Mesenchymal stem cell (in vitro differentiated cells and primary cell): ENCODE data around the gene VWCE.

Source experiments
- DNase-seq: peaks from one replicate; pipeline ENCODE4 v3.0.0-alpha.2; 2013
- H2AFZ ChIP-seq: one replicate; pipeline ENCODE4 v1.6.1; 2013; ENCODE audit warnings: low read depth, mild to moderate bottlenecking, control low read depth, inconsistent platforms, low read length, moderate library complexity
- H2AK5ac ChIP-seq: 2 replicates; pipeline ENCODE4 v1.6.1; 2013; ENCODE audit warnings: low read length, moderate library complexity, mild to moderate bottlenecking, inconsistent platforms; ENCODE audit not compliant: severe bottlenecking
- H2BK120ac ChIP-seq: one replicate; pipeline ENCODE4 v1.6.1; 2013; ENCODE audit warnings: low read depth, mild to moderate bottlenecking, inconsistent platforms, low read length, moderate library complexity
- H2BK12ac ChIP-seq, 2 experiments: one replicate each; pipeline ENCODE4 v1.6.1; 2013; ENCODE audit warnings: inconsistent platforms in 2 of 2, low read length in 2 of 2, mild to moderate bottlenecking in 2 of 2, moderate library complexity in 2 of 2, control low read depth in 1 of 2
- H2BK15ac ChIP-seq: one replicate; pipeline ENCODE4 v1.6.1; 2013; ENCODE audit warnings: mild to moderate bottlenecking, low read depth, inconsistent platforms; ENCODE audit not compliant: poor library complexity, severe bottlenecking
- H2BK5ac ChIP-seq: 2 replicates; pipeline ENCODE4 v1.6.1; 2013; ENCODE audit warnings: low read depth, mild to moderate bottlenecking, low read length, control low read depth, inconsistent platforms; ENCODE audit not compliant: poor library complexity, severe bottlenecking
- H3K14ac ChIP-seq, 2 experiments: one replicate each; pipeline ENCODE4 v1.6.1; 2013; ENCODE audit warnings: inconsistent platforms in 2 of 2, low read length in 2 of 2, control low read depth in 1 of 2, mild to moderate bottlenecking in 1 of 2, moderate library complexity in 1 of 2
- H3K18ac ChIP-seq, 2 experiments: one replicate each; pipeline ENCODE4 v1.6.1; 2013; ENCODE audit warnings: inconsistent platforms in 2 of 2, low read length in 2 of 2, control low read depth in 1 of 2, low read depth in 1 of 2, mild to moderate bottlenecking in 1 of 2
- H3K23ac ChIP-seq, 2 experiments: one replicate each; pipeline ENCODE4 v1.6.1; 2013; ENCODE audit warnings: inconsistent platforms in 2 of 2, low read length in 2 of 2, mild to moderate bottlenecking in 2 of 2, moderate library complexity in 2 of 2, control low read depth in 1 of 2
- H3K27ac ChIP-seq: 2 replicates; pipeline ENCODE4 v1.5.1; 2013; ENCODE audit warnings: mild to moderate bottlenecking, moderate library complexity, low read length, control low read depth, inconsistent platforms; ENCODE audit not compliant: poor library complexity, severe bottlenecking
- H3K27me3 ChIP-seq, 2 experiments: 2 replicates each; pipeline versions ENCODE4 v1.6.1 to v1.7.0; 2013; ENCODE audit warnings: low read length in 2 of 2, mild to moderate bottlenecking in 2 of 2, moderate library complexity in 2 of 2, control low read depth in 1 of 2, inconsistent platforms in 1 of 2; ENCODE audit not compliant: control insufficient read depth in 1 of 2, insufficient read depth in 1 of 2
- H3K36me3 ChIP-seq, 2 experiments: 2 replicates each; pipeline versions ENCODE4 v1.6.1 to v1.7.0; 2013; ENCODE audit warnings: low read length in 2 of 2, control low read depth in 1 of 2, inconsistent platforms in 1 of 2, low read depth in 1 of 2, mild to moderate bottlenecking in 1 of 2; ENCODE audit not compliant: insufficient read depth in 2 of 2, control insufficient read depth in 1 of 2
- H3K4ac ChIP-seq, 2 experiments: one replicate each; pipeline ENCODE4 v1.6.1; 2013; ENCODE audit warnings: inconsistent platforms in 2 of 2, low read length in 2 of 2, mild to moderate bottlenecking in 2 of 2, moderate library complexity in 2 of 2, control low read depth in 1 of 2, low read depth in 1 of 2
- H3K4me1 ChIP-seq: 2 replicates; pipeline ENCODE4 v1.6.1; 2013; ENCODE audit warnings: low read depth, low read length, control low read depth; ENCODE audit not compliant: control insufficient read depth, insufficient read depth
- H3K4me2 ChIP-seq: 2 replicates; pipeline ENCODE4 v1.6.1; 2013; ENCODE audit warnings: low read length, mild to moderate bottlenecking, inconsistent platforms; ENCODE audit not compliant: poor library complexity, severe bottlenecking
- H3K4me3 ChIP-seq, 2 experiments: 2 replicates each; pipeline versions ENCODE4 v1.5.1 to v1.7.0; 2013; ENCODE audit warnings: low read length in 2 of 2, mild to moderate bottlenecking in 2 of 2, control low read depth in 1 of 2, low read depth in 1 of 2; ENCODE audit not compliant: insufficient read depth in 1 of 2
- H3K79me1 ChIP-seq: replicated peaks from 2 replicates; pipeline ENCODE4 v1.6.1; 2013; ENCODE audit warnings: mild to moderate bottlenecking, control low read depth, low read length, inconsistent platforms; ENCODE audit not compliant: poor library complexity, severe bottlenecking
- H3K9ac ChIP-seq: 2 replicates; pipeline ENCODE4 v1.7.0; 2013; ENCODE audit warnings: mild to moderate bottlenecking, low read length, moderate library complexity
- H3K9me3 ChIP-seq: 2 replicates; pipeline ENCODE4 v1.7.0; 2013; ENCODE audit warnings: mild to moderate bottlenecking, low read length; ENCODE audit not compliant: control insufficient read depth
- H4K8ac ChIP-seq: one replicate; pipeline ENCODE4 v1.6.1; 2013; ENCODE audit warnings: inconsistent platforms, mild to moderate bottlenecking, low read length, moderate library complexity
- H4K91ac ChIP-seq: one replicate; pipeline ENCODE4 v1.6.1; 2013; ENCODE audit warnings: mild to moderate bottlenecking, low read length, inconsistent platforms
- WGBS: methylation state at CpG from one replicate; pipeline ENCODE4 v1.1.7; 2013; ENCODE audit warnings: mixed read lengths; 5-methylcytosine and 5-hydroxymethylcytosine counted together

Gene VWCE

GRCh38 chr11:61327669-61328071 is 32.6 kb upstream of the VWCE start:
- no peak overlapping the region for H3K27ac ChIP-seq
- H3K9ac ChIP-seq: peak overlapping the region; percentile 47
- no peak overlapping the region for H2BK120ac ChIP-seq
- no peak overlapping the region for H2BK5ac ChIP-seq
- H3K79me1 ChIP-seq: peaks cover 15% of the 10 kb centered on the region
- no peak overlapping the region for H2BK12ac ChIP-seq
- H2BK15ac ChIP-seq: no peak overlapping the region
- peaks cover 29 to 72% of the 10 kb centered on the region in 2 experiments for H3K36me3 ChIP-seq
- H3K4me1 ChIP-seq: peaks cover 6% of the 10 kb centered on the region
- no peak overlapping the region for H4K8ac ChIP-seq
- H3K23ac ChIP-seq: no peak overlapping the region
- H3K14ac ChIP-seq: no peak overlapping the region
- H3K27me3 ChIP-seq: no peaks in the 10 kb centered on the region
- no peaks in the 10 kb centered on the region for H3K9me3 ChIP-seq
- H4K91ac ChIP-seq: no peak overlapping the region
- no peak overlapping the region for H2AK5ac ChIP-seq
- no peak overlapping the region for H3K4me2 ChIP-seq
- no peak overlapping the region for H3K4ac ChIP-seq
- no peak for DNase-seq
- H2AFZ ChIP-seq: no peak overlapping the region
- H3K4me3 ChIP-seq: no peak overlapping the region
- H3K18ac ChIP-seq: no peak overlapping the region

GRCh38 chr11:61325649-61326414 is 30.7 kb upstream of the VWCE start:
- no peak overlapping the region for H3K4ac ChIP-seq
- H3K18ac ChIP-seq: no peak overlapping the region
- H3K9me3 ChIP-seq: no peaks in the 10 kb centered on the region
- no peak overlapping the region for H3K14ac ChIP-seq
- H3K23ac ChIP-seq: no peak overlapping the region
- H3K27ac ChIP-seq: no peak overlapping the region
- no peaks in the 10 kb centered on the region for H3K27me3 ChIP-seq
- peaks cover 1% of the 10 kb centered on the region for H3K4me1 ChIP-seq
- 100% methylated on average over 1 of the region's 2 CpGs for WGBS
- DNase-seq: peak; percentile 8
- H2BK120ac ChIP-seq: no peak overlapping the region
- peaks cover 27% of the 10 kb centered on the region for H3K79me1 ChIP-seq
- H2AK5ac ChIP-seq: no peak overlapping the region
- no peak overlapping the region for H3K4me2 ChIP-seq
- no peak overlapping the region for H2BK5ac ChIP-seq
- no peak overlapping the region for H3K9ac ChIP-seq
- no peak overlapping the region for H4K8ac ChIP-seq
- H2BK15ac ChIP-seq: no peak overlapping the region
- peaks cover 38 to 91% of the 10 kb centered on the region in 2 experiments for H3K36me3 ChIP-seq
- no peak overlapping the region for H2BK12ac ChIP-seq
- no peak overlapping the region for H3K4me3 ChIP-seq
- H4K91ac ChIP-seq: no peak overlapping the region
- no peak overlapping the region for H2AFZ ChIP-seq

- 100% methylated on average over 2 of the region's 2 CpGs for WGBS
These were observed 20.1 kb upstream of the VWCE start for GRCh38 chr11:61315260-61315659.

GRCh38 chr11:61310749-61311148 is 15.6 kb upstream of the VWCE start:
- Histone ChIP-seq H3K36me3 (peaks cover 73 to 99% of the 10 kb centered on the region in 2 experiments), H3K18ac (no peak overlapping the region), H4K91ac (no peak overlapping the region), H3K14ac (no peak overlapping the region), H3K4me3 (no peak overlapping the region), H3K4ac (no peak overlapping the region), H3K23ac (no peak overlapping the region), H3K27me3 (no peaks in the 10 kb centered on the region), H2BK120ac (no peak overlapping the region), H3K9me3 (no peaks in the 10 kb centered on the region), H3K9ac (no peak overlapping the region), H2BK15ac (no peak overlapping the region), H2BK12ac (no peak overlapping the region), H2BK5ac (no peak overlapping the region), H3K4me2 (no peak overlapping the region), H3K4me1 (no peaks in the 10 kb centered on the region), H4K8ac (no peak overlapping the region), H3K27ac (no peak overlapping the region), H3K79me1 (peaks cover 63% of the 10 kb centered on the region), H2AK5ac (no peak overlapping the region), H2AFZ (no peak overlapping the region)
- DNase-seq: no peak
- 96% methylated on average over 8 of the region's 8 CpGs for WGBS

More at GRCh38 chr11:61315260-61315659, 20.1 kb upstream of the VWCE start:
- H2BK120ac ChIP-seq: no peak overlapping the region
- no peaks in the 10 kb centered on the region for H3K4me1 ChIP-seq
- no peaks in the 10 kb centered on the region for H3K9me3 ChIP-seq
- H2AK5ac ChIP-seq: no peak overlapping the region
- H3K4me2 ChIP-seq: no peak overlapping the region
- peaks cover 38% of the 10 kb centered on the region for H3K79me1 ChIP-seq
- no peak overlapping the region for H4K91ac ChIP-seq
- peaks cover 62 to 91% of the 10 kb centered on the region in 2 experiments for H3K36me3 ChIP-seq
- no peak overlapping the region for H3K14ac ChIP-seq
- H3K18ac ChIP-seq: no peak overlapping the region
- no peak overlapping the region for H3K23ac ChIP-seq
- H3K27me3 ChIP-seq: no peaks in the 10 kb centered on the region
- no peak overlapping the region for H3K27ac ChIP-seq
- no peak overlapping the region for H4K8ac ChIP-seq
- no peak overlapping the region for H2BK15ac ChIP-seq
- no peak overlapping the region for H2BK12ac ChIP-seq
- H3K4ac ChIP-seq: no peak overlapping the region
- H2AFZ ChIP-seq: no peak overlapping the region
- no peak overlapping the region for H2BK5ac ChIP-seq
- DNase-seq: no peak
- no peak overlapping the region for H3K9ac ChIP-seq
- H3K4me3 ChIP-seq: no peak overlapping the region
